Epithelial cell of proximal tubule (primary cell): Measurements from ENCODE around the gene SKIL. TPM values are rescaled to one million over a fixed set of nuclear protein-coding genes. Genes with fewer than 3 reads are reported as not detected.
"Not testable (repeated sequence)": the region's sequence is repeated elsewhere in the genome, so short reads cannot be mapped to it uniquely, and the experiment has no call there.

Experiments
- DNase-seq: peaks from one replicate; pipeline ENCODE4 v3.0.0-alpha.2; 2011; ENCODE audit warnings: low read depth
- H3K4me3 ChIP-seq: 2 replicates; pipeline ENCODE4 v1.5.1; 2011; ENCODE audit warnings: low read depth, mild to moderate bottlenecking, low read length
- total RNA-seq: library from RNA; depleted of rRNA; stranded (reverse); fragments of >200 nt; gene quantifications from 2 replicates; pipeline ENCODE4 v1.2.3, GENCODE V29; 2015
- TF ChIP-seq, protein P1 (sequence below): conservative IDR thresholded peaks from 2 replicates; pipeline ENCODE4 v1.5.1; 2012; ENCODE audit warnings: low read depth, mild to moderate bottlenecking, low read length

Gene SKIL
- total RNA-seq, 1 donor from 2014 or later: 25.1 TPM

DNA sequence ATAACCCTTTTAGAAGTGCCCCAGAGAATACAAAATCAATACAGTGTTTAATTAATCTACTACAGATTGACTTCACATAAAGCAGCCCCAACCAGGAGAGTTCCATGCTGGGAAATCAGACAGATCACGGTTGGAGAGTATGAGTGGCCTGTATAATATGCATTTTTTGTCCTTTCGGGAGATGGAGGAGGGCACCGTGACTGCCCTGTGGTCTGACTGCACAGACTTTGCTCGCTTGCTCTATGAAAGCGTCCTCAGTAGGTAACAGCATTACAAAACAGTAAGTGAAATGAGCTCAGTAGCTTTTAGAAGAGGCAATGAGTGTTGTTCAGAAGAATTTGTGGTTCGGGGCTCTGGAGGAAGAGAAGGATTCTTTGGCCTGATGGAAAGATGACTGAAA is 34.2 kb upstream of the SKIL start:
- TF ChIP-seq, protein P1, sequence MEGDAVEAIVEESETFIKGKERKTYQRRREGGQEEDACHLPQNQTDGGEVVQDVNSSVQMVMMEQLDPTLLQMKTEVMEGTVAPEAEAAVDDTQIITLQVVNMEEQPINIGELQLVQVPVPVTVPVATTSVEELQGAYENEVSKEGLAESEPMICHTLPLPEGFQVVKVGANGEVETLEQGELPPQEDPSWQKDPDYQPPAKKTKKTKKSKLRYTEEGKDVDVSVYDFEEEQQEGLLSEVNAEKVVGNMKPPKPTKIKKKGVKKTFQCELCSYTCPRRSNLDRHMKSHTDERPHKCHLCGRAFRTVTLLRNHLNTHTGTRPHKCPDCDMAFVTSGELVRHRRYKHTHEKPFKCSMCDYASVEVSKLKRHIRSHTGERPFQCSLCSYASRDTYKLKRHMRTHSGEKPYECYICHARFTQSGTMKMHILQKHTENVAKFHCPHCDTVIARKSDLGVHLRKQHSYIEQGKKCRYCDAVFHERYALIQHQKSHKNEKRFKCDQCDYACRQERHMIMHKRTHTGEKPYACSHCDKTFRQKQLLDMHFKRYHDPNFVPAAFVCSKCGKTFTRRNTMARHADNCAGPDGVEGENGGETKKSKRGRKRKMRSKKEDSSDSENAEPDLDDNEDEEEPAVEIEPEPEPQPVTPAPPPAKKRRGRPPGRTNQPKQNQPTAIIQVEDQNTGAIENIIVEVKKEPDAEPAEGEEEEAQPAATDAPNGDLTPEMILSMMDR: no peak
- no peak for DNase-seq
- no peak overlapping the region for H3K4me3 ChIP-seq

DNA sequence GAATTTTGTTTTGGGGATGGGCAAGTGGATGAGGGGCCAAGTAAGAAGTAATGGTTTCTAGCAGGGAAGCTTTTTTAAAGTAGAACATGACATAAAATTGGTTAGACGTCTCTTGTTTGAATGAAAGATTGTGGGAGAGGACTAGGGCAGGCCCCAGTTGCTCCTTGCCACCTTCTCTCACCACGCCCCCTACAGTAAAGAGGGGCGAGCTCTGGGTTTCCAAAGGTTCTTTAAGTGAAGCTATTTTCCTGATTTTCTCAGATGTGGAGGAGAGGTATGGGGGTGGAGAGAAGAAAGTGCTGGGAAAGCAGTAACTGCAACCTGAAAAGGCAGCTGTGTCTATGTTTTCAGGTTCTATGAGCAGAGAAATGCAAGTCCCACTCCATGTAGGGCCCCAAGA is 32.6 kb upstream of the SKIL start:
- H3K4me3 ChIP-seq: no peak overlapping the region
- TF ChIP-seq, protein P1: no peak

DNA sequence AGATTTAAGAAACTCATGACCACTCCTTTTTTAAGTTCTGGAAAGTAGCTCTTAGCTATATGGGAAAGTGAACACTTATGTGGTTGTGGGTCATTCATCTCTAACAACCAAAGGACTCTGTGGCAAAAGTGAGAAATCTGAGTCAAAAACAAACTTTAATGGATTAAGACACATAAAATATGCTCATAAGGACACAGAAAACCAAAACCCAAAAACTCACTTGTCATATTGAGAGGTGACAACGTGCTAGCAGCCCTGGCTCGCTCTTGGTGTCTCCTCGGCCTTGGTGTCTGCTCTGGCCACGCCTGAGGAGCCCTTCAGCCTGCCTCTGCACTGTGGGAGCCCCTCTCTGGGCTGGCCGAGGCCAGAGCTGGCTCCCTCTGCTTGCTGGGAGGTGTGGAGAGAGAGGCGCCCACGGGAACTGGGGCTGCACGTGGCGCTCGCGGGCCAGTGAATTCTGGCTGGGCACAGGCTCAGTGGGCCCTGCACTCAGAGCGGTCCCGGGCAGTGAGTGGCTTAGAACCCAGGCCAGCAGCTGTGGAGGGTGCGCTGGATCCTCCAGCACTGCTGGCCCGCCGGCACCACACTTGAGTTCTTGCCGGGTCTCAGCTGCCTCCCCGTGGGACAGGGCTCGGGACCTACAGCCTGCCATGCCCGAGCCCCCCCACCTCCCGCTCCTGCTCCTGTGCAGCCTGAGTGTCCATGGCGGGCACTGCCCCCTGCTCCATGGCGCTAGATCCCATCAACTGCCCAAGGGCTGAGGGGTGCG is 30.3 kb upstream of the SKIL start:
- TF ChIP-seq, protein P1: no peak
- H3K4me3 ChIP-seq: no peak overlapping the region
- no peak for DNase-seq

More for the DNA sequence above, 32.6 kb upstream of the SKIL start:
- no peak for DNase-seq

GRCh38 chr3:170327868-170328548 is 29.5 kb upstream of the SKIL start:
- DNase-seq, H3K4me3 ChIP-seq: not testable (repeated sequence)

DNA sequence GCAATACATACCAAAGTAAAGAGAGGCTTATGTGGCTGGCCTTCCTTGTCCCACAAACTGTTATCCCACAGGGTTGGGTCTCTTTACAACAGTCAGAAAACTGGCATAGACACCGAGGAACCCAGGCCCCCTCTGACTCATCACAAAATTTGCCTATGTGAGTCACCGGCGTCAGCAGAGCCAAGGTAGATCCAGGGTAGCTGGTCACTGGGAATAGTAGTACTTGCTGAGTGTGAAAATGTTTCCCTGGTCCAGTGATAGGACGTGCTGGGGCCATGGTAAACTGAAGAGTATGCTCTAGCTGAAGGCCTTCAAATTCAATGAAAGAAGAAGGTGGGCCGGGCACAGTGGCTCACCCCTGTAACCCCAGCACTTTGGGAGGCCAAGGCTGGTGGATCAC is 27.1 kb upstream of the SKIL start:
- no peak overlapping the region for H3K4me3 ChIP-seq
- DNase-seq: no peak
- TF ChIP-seq, protein P1: no peak

GRCh38 chr3:170331143-170331542 is 26.4 kb upstream of the SKIL start:
- TF ChIP-seq, protein P1: no peak
- no peak overlapping the region for H3K4me3 ChIP-seq
- no peak for DNase-seq

DNA sequence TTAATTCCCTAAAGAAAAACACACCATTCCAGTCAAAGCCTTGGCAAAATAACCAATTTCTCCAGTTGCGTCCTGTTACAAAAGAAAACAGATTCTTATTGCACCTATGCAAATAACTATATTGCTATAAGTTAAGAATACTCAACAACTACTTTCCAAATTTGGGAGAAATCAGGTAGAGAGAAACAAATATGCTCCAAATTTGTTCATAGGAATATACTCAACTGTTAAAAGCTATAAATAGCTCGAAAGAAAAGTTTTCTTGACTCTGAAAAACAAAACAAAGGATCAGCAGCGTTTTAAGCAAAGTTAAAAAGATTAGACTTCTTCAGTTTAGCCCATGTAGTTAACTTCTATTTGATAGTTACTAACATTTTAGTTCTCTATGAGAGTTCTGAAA is 20.1 kb upstream of the SKIL start:
- no peak for DNase-seq
- TF ChIP-seq, protein P1: no peak
- H3K4me3 ChIP-seq: no peak overlapping the region
